MCF 10A (cell line): ENCODE data around the gene ATP8B4. TPM values are rescaled to one million over a fixed set of nuclear protein-coding genes. Genes with fewer than 3 reads are reported as not detected.

Source experiments
- BruUV-seq: library from RNA; stranded (reverse); fragments of 400-500 nt; replicated peaks from 2 replicates; lab custom pipeline; 2021; lab: Mats Ljungman, UMichigan
- CTCF ChIA-PET: fragments of 300-600 bp; sonication (Branson Sonifier 250); formaldehyde crosslinking; extraction: SDS; loops from one replicate; lab custom pipeline; 2021; ENCODE audit warnings: antibody characterized with exemption, inconsistent platforms; lab: Yijun Ruan, JAX
- POLR2A ChIA-PET: fragments of 300-600, 350-650 bp; sonication (Branson Sonifier 250); formaldehyde crosslinking; extraction: SDS; loops from one replicate; lab custom pipeline; 2020; ENCODE audit warnings: antibody characterized with exemption, inconsistent platforms; lab: Yijun Ruan, JAX
- DNase-seq: peaks from one replicate; pipeline ENCODE4 v3.0.0-alpha.2; 2018; ENCODE audit not compliant: unreplicated experiment
- H3K27ac Mint-ChIP-seq: one replicate; pipeline ENCODE4 v1.8.0; 2022; ENCODE audit warnings: mild to moderate bottlenecking, low read depth, mixed read lengths; ENCODE audit not compliant: unreplicated experiment
- H3K27me3 Mint-ChIP-seq: one replicate; pipeline ENCODE4 v1.8.0; 2022; ENCODE audit warnings: mixed read lengths; ENCODE audit not compliant: insufficient read depth, unreplicated experiment
- H3K36me3 Mint-ChIP-seq: one replicate; pipeline ENCODE4 v1.8.0; 2022; ENCODE audit warnings: mild to moderate bottlenecking, moderate library complexity, mixed read lengths; ENCODE audit not compliant: insufficient read depth, unreplicated experiment
- H3K4me1 Mint-ChIP-seq: one replicate; pipeline ENCODE4 v1.8.0; 2022; ENCODE audit warnings: mixed read lengths; ENCODE audit not compliant: insufficient read depth, unreplicated experiment
- H3K4me3 Mint-ChIP-seq: one replicate; pipeline ENCODE4 v1.8.0; 2022; ENCODE audit warnings: mild to moderate bottlenecking, moderate library complexity, mixed read lengths; ENCODE audit not compliant: unreplicated experiment
- H3K9me3 Mint-ChIP-seq: one replicate; pipeline ENCODE4 v1.8.0; 2022; ENCODE audit warnings: mixed read lengths; ENCODE audit not compliant: unreplicated experiment
- CTCF ChIP-seq: fragments of 200-600 bp; IDR thresholded peaks from one replicate; pipeline ENCODE4 v1.8.0; 2022; ENCODE audit warnings: antibody characterized with exemption, mild to moderate bottlenecking; ENCODE audit not compliant: unreplicated experiment
- intact Hi-C: fragments of 100-400 bp; cut with micrococcal nuclease; formaldehyde crosslinking; loops from 2 replicates; pipeline ENCODE4 v1.14.1; 2022
- total RNA-seq: library from RNA; stranded (reverse); gene quantifications from 2 replicates; pipeline ENCODE4 v1.2.3, GENCODE V29; 2022

The ATP8B4 gene
- total RNA-seq, 1 experiment from 2014 or later, result not detected

- H3K4me1 Mint-ChIP-seq, result peaks cover 29% of the 10 kb centered on the region
- POLR2A ChIA-PET, result interaction anchor here (0.7 to 1.9 kb wide), 4 partner anchors 16 to 184 kb away, joined by 3 to 7 read pairs (median 4); no protein-coding TSS in a partner anchor
- CTCF ChIA-PET, result no interaction called here
- peak overlapping the region; percentile 97 for H3K27ac Mint-ChIP-seq
- TF ChIP-seq CTCF, result no peak
- H3K4me3 Mint-ChIP-seq, result peak overlapping the region; percentile 20
- no peaks in the 10 kb centered on the region for H3K27me3 Mint-ChIP-seq
- no TSS peak for BruUV-seq
- H3K36me3 Mint-ChIP-seq, result peaks cover 5% of the 10 kb centered on the region
- no peaks in the 10 kb centered on the region for H3K9me3 Mint-ChIP-seq
- intact Hi-C loops, result no loop called here
- no peak for DNase-seq
These were observed 271.4 kb downstream of the ATP8B4 start for GRCh38 chr15:49847423-49848281.

GRCh38 chr15:49844390-49844789, 274.6 kb downstream of the ATP8B4 start:
- intact Hi-C loops, result no loop called here
- ChIA-PET POLR2A (no interaction called here), CTCF (no interaction called here)
- H3K36me3 Mint-ChIP-seq, result peaks cover under 1% of the 10 kb centered on the region
- no TSS peak for BruUV-seq
- H3K4me1 Mint-ChIP-seq, result peaks cover 19% of the 10 kb centered on the region
- no peak for DNase-seq
- H3K27ac Mint-ChIP-seq, result no peak overlapping the region
- no peaks in the 10 kb centered on the region for H3K27me3 Mint-ChIP-seq
- TF ChIP-seq CTCF, result no peak
- H3K9me3 Mint-ChIP-seq, result no peaks in the 10 kb centered on the region
- H3K4me3 Mint-ChIP-seq, result no peak overlapping the region

- peak; percentile 74 for DNase-seq
- no peaks in the 10 kb centered on the region for H3K27me3 Mint-ChIP-seq
- H3K4me1 Mint-ChIP-seq, result peaks cover 16% of the 10 kb centered on the region
- no TSS peak for BruUV-seq
- no peaks in the 10 kb centered on the region for H3K9me3 Mint-ChIP-seq
- ChIA-PET CTCF (interaction anchor here (0.7 kb wide), 1 partner anchor 84 kb away, joined by 3 read pairs; no protein-coding TSS in a partner anchor), POLR2A (no interaction called here)
- intact Hi-C loops, result no loop called here
- H3K36me3 Mint-ChIP-seq, result no peaks in the 10 kb centered on the region
- no peak overlapping the region for H3K27ac Mint-ChIP-seq
- no peak overlapping the region for H3K4me3 Mint-ChIP-seq
- no peak for TF ChIP-seq CTCF
These were observed 275.3 kb downstream of the ATP8B4 start for GRCh38 chr15:49843725-49844124.

GRCh38 chr15:49842031-49842730, 276.9 kb downstream of the ATP8B4 start:
- H3K4me3 Mint-ChIP-seq, result no peak overlapping the region
- POLR2A ChIA-PET, result no interaction called here
- BruUV-seq, result no TSS peak
- TF ChIP-seq CTCF, result no peak
- H3K27me3 Mint-ChIP-seq, result no peaks in the 10 kb centered on the region
- H3K36me3 Mint-ChIP-seq, result no peaks in the 10 kb centered on the region
- CTCF ChIA-PET, result no interaction called here
- no peak overlapping the region for H3K27ac Mint-ChIP-seq
- peaks cover 1% of the 10 kb centered on the region for H3K4me1 Mint-ChIP-seq
- peaks cover 7% of the 10 kb centered on the region for H3K9me3 Mint-ChIP-seq
- intact Hi-C loops, result no loop called here
- no peak for DNase-seq
